CMK (cell line): ENCODE data around the gene GJA5.
"Not testable (repeated sequence)": the region's sequence is repeated elsewhere in the genome, so short reads cannot be mapped to it uniquely, and the experiment has no call there.

Experiments
- DNase-seq: peaks from one replicate; pipeline ENCODE4 v3.0.0-alpha.2; 2010; ENCODE audit warnings: low read depth

The GJA5 gene

DNA sequence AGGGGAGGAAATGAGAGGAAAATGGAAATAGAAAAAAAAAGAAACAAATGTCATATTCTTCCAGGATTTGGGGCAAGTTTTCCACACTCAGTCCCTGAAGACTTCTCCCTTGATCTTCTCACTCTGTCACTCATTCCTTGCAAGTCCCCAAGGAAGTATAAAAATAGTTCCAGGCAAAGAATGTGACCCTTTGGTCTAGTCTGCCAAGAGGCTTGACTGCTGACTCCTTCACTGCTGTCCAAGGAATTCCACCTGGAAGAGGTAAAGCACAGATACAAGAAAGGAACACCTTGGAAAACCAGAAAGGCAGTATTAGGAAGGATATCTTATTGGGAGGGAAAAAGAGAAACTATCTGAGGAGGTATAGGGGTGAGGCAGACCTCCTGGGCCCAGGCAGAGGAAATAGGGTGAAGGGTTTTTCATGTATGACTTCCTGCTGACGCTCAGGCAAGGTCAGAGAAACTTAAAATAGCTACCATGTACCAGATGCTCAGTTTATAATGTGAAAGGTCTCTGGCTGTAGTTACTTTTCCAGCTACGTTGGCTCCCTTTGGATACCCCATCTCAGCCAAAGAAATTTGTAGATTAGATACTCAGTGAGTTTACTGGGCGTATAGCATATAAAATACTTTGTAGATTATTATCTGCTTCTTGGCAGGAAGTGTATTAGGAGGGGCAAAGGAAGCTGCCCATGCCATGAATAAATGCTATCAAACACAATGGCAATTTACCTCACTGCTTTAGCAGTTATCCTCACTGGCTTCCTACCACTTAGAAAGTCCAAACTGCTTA, 2.0 kb upstream of the GJA5 start:
- DNase-seq: no peak

DNA sequence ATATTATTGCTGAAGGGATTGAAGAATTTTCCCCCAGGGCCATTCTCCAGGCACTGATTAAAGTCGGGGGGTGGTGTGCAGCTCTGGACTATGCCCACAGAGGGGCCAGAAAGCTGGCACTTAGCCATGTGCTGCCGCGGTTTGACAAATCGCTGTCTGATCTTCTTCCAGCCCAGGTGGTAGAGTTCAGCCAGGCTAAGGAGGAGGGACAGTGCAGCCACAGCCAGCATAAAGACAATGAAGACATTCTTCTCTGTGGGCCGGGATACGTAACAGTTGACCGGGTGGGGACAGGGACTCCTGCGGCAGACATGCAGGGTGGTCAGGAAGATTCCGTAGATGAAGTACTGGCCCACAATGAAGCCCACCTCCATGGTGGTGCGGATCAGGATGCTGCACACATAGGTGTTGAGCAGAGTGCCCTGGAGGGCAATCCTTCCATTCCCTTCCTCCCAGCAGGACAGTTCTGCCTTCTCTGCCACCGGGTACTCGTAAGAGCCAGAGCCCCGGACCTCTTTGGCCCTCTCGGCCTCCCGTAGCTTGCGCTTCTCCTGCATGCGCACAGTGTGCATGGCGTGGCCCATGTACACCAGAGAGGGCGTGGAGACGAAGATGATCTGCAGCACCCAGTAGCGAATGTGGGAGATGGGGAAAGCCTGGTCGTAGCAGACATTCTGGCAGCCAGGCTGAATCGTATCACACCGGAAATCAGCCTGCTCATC, 1.9 kb downstream of the GJA5 start:
- DNase-seq: no peak

DNA sequence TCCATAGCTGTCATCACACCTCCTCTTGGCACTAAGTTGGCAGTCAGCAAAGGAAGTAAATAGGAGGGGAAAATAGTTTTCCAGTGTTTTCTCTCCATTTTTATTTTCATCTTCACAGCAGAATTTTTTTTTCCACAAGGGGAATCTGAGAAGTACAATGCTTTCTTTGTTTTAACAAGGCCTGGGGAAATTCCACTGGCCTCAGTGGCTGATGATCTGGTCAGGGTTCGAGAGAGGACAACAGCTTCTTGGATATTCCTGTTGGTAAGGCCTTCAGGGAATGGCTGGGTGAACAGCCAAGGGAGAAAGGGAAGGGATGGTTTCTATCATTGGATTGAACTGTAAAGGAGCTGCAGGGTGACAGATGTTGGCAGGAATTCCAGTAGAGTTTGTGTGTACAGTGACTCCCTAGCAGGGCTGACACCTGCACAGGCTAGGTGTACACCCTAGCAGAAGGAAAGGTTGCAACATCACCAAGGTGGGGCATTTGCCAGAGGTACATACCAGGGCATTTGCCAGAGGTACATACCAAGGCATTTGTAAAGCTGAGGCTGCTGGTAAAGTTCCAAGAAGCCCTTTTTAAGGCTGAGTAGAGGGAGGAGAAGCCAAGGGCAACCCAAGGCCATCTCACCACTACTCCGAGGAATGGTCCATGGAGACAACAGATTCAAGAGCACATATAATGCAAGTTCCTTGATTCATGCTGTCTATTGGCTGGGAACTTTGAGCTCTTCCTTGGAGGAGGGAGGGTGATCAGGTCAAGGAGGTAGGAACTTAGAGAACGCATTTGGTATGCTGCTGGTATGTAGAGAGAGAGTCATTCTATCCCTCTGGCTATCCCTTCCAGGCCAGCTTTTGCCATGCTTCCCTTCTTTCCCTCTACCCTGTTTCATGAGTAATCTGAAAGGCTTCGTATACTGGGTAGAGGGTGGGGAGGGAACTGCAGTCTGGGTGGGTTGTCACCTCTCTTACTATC, 3.1 kb downstream of the GJA5 start:
- no peak for DNase-seq

DNA sequence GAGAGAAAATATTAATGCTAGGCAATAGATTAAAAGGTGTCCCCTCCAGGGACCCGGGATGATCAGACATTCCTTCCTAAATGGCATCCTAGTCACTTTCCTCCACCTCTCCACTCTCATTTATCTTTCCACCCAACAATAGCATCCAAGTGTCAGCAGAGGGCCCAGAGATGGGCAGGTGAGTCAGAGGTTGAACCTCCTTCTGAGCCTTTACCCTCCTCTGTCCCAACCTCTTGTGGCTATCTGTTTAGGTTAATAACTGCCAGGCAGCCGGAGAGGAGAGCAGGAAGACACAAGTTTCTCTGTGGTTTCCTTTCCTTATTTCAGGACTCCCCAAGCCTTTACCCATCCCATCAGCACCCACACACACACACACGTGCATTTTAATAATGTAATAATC, 4.1 kb downstream of the GJA5 start:
- no peak for DNase-seq

DNA sequence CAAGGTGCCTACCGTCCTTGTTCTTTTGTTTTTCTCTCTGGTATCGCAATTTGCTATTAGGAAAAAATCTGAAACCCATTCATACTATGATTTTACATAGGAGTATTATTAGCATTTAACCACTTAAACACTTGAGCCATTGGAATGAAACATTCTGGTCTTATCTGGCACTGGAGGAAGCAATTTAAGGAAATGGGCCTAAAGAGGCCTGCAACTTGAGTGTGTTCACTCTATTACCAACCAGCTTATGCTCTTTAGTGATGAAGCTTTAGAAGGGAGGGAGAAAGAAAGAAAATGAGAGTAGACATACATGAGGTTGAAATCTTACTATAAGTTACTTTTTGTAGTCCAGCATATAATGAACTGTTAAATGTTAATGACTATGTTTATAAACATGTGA, 5.7 kb downstream of the GJA5 start:
- DNase-seq: no peak

DNA sequence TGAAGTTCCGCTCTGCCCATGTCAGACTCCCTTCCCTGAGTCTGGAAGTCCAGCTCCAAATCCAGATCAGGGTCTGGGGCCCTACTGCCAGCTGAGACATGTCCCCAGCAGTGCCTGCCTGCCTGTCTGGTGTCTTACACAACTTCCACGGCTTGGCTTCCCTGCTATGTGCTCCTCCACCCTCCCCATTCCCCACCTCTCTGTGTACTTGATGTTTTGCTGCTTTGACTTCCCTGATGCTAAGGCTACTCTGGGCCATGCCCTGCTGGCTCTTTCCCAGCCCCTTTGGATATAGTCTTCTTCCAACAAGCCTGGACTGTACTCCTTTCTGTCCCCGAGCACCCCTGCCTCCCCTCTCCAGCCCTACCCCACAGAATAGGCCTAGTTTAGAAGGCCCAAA, 7.3 kb downstream of the GJA5 start:
- no peak for DNase-seq

DNA sequence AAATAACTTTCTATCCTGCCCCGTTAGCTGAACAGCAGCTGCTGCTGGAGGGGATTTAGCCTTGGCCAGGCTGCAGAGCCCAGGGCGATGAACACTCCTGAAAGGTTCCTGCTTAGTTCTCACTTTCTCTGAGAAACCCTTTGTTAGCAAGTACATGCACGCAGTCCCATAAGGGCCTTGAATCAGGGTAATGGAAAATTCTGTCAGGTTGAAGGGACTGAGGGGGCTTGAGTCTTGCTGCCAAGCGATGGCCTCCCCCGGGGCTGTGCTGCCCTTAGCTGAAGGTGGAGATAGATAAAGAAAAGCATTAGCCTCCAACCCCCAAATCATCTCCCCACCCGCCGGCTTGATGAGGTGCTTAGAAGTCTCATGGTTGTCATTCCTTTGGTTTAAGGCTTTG, 7.9 kb downstream of the GJA5 start:
- DNase-seq: no peak

DNA sequence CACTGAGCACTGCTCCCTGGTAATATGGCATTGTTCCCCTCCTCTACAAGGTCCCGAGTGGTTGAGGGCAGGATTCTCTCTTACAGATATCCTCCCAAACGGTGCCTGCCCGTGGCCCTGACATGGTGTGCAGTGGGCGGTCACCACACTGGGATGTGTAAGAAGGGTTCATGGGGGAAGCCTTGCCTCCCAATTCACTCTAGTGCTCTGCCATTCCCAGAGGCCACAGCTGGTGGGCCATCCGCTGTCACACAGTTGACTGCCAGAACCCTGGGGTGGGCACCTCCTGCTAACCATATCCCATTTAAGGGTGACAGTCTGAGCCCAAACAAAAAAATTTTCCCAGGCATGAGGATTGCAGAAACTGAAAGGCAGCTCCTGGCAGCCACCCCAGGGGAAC, 9.1 kb downstream of the GJA5 start:
- no peak for DNase-seq

DNA sequence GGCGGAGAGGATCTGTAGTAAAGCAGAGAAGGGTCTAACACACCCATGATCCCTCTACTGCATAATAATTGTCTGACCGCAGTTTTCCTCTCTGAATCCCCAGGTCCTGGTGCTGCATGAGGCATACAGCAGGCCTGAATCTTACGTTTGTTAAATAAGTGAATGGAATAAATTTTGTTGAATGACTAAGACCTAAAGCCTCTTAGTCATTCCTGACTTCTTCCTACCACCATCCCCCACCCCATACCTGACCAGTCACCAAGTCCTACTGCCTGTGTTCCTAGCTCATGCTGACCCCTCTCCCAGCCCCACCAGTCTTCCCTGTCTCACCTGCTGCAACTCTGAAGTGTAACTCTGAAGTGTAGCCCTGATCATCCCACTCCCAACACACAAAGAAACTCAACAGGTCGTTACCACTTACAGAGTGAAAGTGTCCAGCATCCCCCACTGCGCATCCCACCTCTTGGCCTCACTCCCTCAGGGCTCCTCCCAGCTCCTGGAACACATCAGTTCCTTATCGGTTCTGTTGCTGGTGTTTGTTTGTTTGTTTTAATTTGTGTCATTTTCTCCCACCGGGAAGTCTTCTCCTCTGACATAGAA, 9.7 kb downstream of the GJA5 start:
- DNase-seq: no peak

DNA sequence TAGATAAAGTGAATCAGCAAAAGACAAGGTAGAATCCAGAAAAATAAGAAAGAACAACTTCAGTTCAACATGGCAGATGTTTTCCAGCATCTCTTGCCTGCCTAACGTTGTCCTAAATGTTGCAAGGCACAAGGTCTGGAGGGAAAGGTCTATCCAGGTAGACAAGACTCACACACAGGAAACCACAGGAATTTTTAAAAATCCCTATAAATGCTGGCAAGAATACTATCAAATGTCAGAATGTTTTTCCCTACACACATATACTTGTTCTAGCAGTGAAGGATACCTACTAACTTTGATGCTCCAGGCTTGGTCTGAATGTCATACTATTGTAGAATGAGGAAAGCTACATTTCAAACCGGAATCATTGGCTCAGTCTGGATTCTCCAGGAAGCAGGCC, 10.6 kb downstream of the GJA5 start:
- DNase-seq: no peak

DNA sequence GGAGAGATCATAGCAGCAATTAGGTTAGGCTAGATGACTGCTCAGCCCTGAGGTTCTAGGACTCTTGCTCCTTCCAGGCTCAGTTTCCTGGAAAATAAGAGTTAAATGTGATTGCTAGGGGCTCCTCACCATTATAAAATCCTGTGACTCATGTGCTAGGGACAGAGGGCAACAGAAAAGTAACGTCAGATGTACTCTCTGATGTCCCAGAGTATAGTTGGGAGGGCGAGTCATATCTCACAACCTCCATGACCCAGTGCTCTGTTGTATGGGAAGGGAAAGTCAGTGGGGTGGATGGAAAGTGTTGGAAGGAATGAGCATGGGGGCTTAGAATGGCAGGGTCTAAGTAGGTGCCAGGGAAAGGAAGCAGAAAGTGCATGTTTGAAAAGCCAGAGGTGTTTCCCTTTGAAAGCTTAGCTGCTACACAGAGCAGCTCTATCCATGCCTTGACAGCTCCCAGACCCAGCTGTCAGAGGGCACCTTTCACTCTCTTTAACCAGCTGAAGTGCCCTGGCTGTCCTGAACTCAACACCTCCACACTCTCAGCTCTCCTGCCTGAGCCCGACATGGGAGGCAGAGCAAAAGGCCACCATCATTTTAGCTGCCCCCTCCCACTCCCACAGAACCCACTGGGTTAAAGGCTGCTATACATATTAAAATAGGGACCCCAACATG, 11.6 kb downstream of the GJA5 start:
- no peak for DNase-seq

DNA sequence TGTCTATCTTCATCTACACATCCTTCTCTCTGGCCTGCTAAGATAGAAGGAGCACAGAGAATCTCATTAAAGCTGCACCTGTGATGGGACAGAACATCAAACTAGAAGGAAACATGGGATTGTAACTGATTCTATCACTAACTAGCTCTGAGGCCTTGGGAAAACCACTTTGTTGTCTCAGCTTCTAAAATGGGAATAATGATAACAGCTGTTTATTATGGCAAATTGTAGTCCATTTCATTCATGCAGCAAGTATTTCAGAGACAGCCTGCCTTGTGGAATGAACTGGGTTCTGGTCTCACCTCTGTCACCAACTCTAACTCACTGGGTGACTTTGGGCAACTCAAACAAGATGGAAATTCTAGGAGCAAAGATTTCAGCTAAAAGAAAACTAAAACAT, 12.4 kb downstream of the GJA5 start:
- no peak for DNase-seq

DNA sequence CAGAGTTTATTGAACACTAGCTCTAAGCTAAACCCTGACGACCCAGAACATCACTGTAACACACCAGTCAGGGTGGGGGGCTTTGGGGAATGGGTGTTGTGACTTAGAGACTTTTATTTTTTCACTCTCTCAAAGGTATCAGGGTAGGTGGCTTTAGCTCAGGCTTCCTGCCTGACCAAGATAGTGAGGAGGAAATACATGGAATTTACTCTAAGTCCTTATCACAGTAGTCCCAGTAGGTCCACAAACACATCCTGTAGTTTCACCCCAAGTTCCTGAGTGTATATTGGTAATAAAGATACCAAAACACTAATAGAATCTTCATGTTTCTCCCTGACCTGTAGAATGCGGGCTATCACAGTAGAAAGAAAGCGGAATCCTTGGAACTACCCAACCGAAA, 15.1 kb downstream of the GJA5 start:
- DNase-seq: peak; percentile 76

DNA sequence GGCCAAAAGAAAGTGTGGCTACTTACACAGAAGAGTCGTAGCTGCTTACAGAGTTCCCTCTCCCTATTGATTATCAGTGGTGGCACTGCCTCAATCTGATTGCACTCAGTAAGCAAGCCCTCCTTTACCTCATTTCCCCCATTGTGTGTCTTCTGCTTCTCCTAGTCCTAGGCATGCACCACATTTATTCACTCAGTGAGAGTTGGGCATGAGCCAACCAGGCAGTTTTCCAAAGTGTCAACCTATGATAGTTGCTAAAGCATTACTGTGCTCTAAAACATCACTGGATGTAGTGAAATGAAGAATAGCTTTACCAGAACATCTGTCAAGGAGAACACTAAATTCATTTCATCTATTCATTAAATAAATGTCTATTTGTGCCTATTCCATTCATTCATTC, 19.3 kb downstream of the GJA5 start:
- no peak for DNase-seq

DNA sequence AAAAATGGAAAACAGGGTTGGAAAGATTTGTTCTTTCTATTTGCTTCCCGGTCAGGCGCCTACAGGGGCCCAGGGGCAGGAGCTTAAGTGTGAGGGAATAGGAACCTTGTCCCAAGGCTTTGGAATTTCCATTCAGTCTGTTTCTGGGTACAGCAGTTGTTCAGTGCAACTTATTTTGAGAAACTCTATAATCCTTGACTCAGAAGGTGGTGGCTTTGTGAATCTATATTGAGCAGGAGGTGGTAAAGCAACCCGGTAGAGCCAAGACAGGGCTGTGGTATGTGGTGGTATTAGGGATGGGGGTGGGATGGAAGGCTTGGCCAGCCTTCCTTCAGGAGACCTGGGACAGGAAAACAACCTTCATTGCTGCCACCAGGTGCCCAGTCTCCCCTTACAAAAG, 20.0 kb downstream of the GJA5 start:
- no peak for DNase-seq

DNA sequence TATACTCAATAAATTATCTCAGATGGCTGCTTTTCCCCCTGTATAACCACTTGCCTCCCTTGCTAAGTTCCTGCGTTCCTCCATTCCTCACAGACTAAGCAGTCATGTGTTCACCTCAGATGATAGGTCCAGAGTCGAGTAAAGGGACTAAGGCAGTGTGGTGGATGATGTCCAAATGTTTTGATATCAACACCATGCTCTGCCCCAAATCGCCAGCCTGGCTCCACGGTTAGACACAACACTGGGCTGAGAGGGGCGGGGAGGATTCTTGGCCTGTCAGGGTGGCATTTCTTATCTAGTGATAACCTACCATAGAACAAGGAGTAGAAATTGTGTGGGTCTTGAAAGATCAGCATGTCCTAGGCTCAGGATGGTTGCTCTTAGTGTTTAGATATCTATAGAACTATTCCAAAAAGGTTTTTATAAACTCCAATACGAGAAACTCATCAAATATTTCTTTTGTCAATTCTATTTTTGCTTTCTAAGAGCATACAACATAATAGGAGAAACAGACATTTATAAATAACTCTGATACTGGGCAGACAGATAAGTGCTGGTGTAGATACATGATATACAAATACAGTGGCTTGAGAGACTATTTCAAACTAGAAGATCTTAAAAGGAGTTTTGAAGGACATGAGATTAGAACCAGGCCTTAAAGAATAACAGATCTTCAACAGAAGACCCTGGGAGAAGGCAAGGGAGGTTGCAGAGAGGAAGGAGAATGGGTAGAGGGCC, 21.5 kb downstream of the GJA5 start:
- no peak for DNase-seq

DNA sequence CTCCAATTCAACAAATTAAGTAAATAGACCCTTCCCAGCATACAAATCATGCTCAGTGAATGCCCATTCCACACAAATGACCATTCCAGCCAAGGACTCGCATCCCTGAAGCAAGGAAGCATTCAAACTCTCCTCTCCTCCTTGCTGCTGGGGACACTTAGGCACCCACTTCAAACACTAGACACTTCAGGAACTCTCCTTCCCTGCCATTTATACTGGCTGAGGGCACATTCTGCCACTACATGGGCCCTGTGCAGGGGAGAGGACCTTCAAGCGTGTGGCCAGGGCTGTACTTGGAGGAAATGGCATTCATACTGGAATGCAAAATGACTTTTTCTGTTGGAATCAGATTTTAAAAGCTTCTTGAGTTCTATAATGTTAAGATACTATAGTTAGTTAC, 22.3 kb downstream of the GJA5 start:
- no peak for DNase-seq

DNA sequence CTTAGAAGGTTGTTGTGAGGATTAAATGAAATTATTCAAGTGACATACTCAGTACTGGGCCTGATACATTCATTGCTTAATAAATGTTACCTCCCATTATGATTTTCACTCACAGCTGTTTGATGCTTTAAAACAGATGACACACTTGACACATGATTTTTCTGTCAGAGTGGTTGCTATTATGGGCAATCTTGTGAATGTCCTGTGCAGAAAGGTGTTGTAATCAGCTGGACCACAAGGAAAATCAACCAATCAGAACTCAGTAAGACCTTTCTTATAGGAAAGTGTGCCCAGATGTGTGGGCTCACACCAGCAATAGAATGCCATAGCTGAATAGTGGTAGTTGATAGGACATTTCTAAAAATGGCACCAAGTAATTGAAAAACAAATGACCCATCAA, 23.5 kb downstream of the GJA5 start:
- DNase-seq: no peak

DNA sequence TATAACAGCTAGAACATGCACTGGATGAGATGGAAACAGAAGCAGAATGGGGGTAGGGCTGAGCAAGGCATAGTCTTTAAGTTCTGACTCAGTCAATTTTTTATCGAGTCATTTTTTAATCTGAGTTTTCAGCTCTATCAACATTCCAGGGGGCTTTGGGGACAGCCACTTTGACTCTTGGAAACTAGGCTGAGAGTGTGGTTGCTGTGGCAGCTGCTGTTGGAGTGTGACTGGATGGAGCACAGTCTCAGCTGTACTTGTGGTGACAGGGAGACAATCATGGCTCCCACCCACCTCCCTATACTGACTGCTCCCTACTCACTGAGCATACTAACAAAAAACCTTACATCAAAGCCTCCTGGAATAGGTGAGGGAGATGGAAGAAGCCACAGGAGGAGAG, 25.0 kb downstream of the GJA5 start:
- no peak for DNase-seq

DNA sequence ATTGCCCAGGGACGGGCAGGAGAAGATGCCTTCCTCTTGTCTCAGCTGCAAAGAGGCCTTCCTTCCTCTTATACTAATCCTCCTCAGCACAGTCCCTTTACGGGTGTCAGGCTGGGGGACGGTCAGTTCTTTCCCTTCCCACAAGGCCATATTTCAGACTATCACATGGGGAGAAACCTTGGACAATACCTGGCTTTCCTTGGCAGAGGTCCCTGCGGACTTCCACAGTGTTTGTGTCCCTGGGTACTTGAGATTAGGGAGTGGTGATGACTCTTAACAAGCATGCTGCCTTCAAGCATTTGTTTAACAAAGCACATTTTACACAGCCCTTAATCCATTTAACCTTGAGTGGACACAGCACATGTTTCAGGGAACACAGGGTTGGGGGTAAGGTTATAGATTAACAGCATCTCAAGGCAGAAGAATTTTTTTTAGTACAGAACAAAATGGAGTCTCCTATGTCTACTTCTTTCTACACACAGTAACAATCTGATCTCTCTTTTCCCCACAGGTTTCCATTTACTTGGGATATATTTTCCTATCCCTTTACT, 26.0 kb downstream of the GJA5 start:
- DNase-seq: not testable (repeated sequence)

DNA sequence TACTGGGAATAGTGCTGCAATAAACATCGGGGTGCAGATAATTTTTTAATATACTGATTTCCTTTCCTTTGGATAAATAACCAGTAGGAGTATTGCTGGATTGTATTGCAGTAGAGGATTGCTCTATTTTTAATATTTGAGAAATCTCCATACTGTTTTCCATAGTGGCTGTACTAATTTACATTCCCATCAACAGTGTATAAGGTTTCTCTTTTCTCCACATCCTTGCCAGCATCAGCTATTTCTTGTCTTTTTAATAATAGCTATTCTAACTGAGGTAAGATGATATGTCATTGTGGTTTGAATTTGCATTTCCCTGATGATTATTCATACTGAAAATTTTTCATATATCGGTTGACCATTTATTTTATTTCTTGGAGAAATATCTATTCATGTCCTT, 31.1 kb downstream of the GJA5 start:
- no peak for DNase-seq
